MG63 (cell line): Measurements from ENCODE around the gene TBC1D8. TPM values are rescaled to one million over a fixed set of nuclear protein-coding genes. Genes with fewer than 3 reads are reported as not detected.
"Not testable (repeated sequence)": the region's sequence is repeated elsewhere in the genome, so short reads cannot be mapped to it uniquely, and the experiment has no call there.

Experiments used
- DNase-seq: peaks from one replicate; pipeline ENCODE4 v3.0.0-alpha.2; 2020
- H3K27me3 ChIP-seq: fragments of 250-450 bp; sonication (Bioruptor Pico); 2 replicates; pipeline ENCODE4 v1.5.1; 2020; ENCODE audit warnings: mild to moderate bottlenecking, moderate library complexity
- H3K36me3 ChIP-seq: fragments of 250-450 bp; sonication (Bioruptor Pico); 2 replicates; pipeline ENCODE4 v1.5.1; 2020; ENCODE audit warnings: mild to moderate bottlenecking, moderate library complexity
- H3K4me3 ChIP-seq: fragments of 250-450 bp; sonication (Bioruptor Pico); 2 replicates; pipeline ENCODE4 v1.5.1; 2020; ENCODE audit warnings: mild to moderate bottlenecking, moderate library complexity
- H3K9me3 ChIP-seq: fragments of 250-450 bp; sonication (Bioruptor Pico); 2 replicates; pipeline ENCODE4 v1.5.1; 2020; ENCODE audit warnings: mild to moderate bottlenecking, moderate library complexity
- total RNA-seq: library from RNA; depleted of rRNA; stranded (reverse); fragments of >200 nt; shearing (Covaris generic); gene quantifications from 2 replicates; pipeline ENCODE4 v1.2.3, GENCODE V29; 2014; ENCODE audit warnings: low replicate concordance

TBC1D8 gene
- total RNA-seq, 1 experiment from 2014 or later = 15.5 TPM

- Histone ChIP-seq H3K4me3 (no peak overlapping the region), H3K27me3 (no peaks in the 10 kb centered on the region), H3K36me3 (no peaks in the 10 kb centered on the region), H3K9me3 (peaks cover 8% of the 10 kb centered on the region)
- no peak for DNase-seq
Measured at GRCh38 chr2:101173707-101174295, 22.6 kb upstream of the TBC1D8 start.

GRCh38 chr2:101169822-101170221 is 18.6 kb upstream of the TBC1D8 start:
- not testable (repeated sequence) for DNase-seq

GRCh38 chr2:101168706-101169105 is 17.5 kb upstream of the TBC1D8 start:
- no peak for DNase-seq
- Histone ChIP-seq H3K36me3 (no peaks in the 10 kb centered on the region), H3K27me3 (no peaks in the 10 kb centered on the region), H3K9me3 (no peaks in the 10 kb centered on the region; the same call in none of the 2 replicates), H3K4me3 (no peak overlapping the region)

More at GRCh38 chr2:101169822-101170221, 18.6 kb upstream of the TBC1D8 start:
- not testable (repeated sequence) for H3K36me3 ChIP-seq, H3K27me3 ChIP-seq, H3K4me3 ChIP-seq, H3K9me3 ChIP-seq

GRCh38 chr2:101167532-101167931 is 16.4 kb upstream of the TBC1D8 start:
- H3K36me3 ChIP-seq, H3K4me3 ChIP-seq, H3K27me3 ChIP-seq, DNase-seq, H3K9me3 ChIP-seq: not testable (repeated sequence)

GRCh38 chr2:101164021-101164420 is 12.8 kb upstream of the TBC1D8 start:
- Histone ChIP-seq H3K27me3 (no peaks in the 10 kb centered on the region), H3K36me3 (no peaks in the 10 kb centered on the region), H3K9me3 (no peaks in the 10 kb centered on the region; the same call in 1 of the 2 replicates), H3K4me3 (no peak overlapping the region)
- no peak for DNase-seq

GRCh38 chr2:101162561-101163330 is 11.6 kb upstream of the TBC1D8 start:
- no peak for DNase-seq
- no peak overlapping the region for H3K4me3 ChIP-seq
- H3K9me3 ChIP-seq = no peaks in the 10 kb centered on the region; the same call in 1 of the 2 replicates
- H3K27me3 ChIP-seq = no peaks in the 10 kb centered on the region
- H3K36me3 ChIP-seq = no peaks in the 10 kb centered on the region

GRCh38 chr2:101161658-101162057 is 10.5 kb upstream of the TBC1D8 start:
- no peak for DNase-seq
- Histone ChIP-seq H3K4me3 (no peak overlapping the region), H3K9me3 (no peaks in the 10 kb centered on the region; the same call in 1 of the 2 replicates), H3K36me3 (no peaks in the 10 kb centered on the region), H3K27me3 (no peaks in the 10 kb centered on the region)

GRCh38 chr2:101160454-101160853 is 9.3 kb upstream of the TBC1D8 start:
- Histone ChIP-seq H3K36me3 (no peaks in the 10 kb centered on the region), H3K27me3 (no peaks in the 10 kb centered on the region), H3K9me3 (no peaks in the 10 kb centered on the region), H3K4me3 (no peak overlapping the region)
- DNase-seq = peak; percentile 80

GRCh38 chr2:101159526-101159925 is 8.3 kb upstream of the TBC1D8 start:
- DNase-seq = no peak
- H3K9me3 ChIP-seq = no peaks in the 10 kb centered on the region
- H3K36me3 ChIP-seq = no peaks in the 10 kb centered on the region
- no peak overlapping the region for H3K4me3 ChIP-seq
- no peaks in the 10 kb centered on the region for H3K27me3 ChIP-seq

- no peak for DNase-seq
- Histone ChIP-seq H3K9me3 (no peaks in the 10 kb centered on the region), H3K36me3 (no peaks in the 10 kb centered on the region), H3K4me3 (no peak overlapping the region), H3K27me3 (no peaks in the 10 kb centered on the region)
Measured at GRCh38 chr2:101157272-101157671, 6.1 kb upstream of the TBC1D8 start.

GRCh38 chr2:101153787-101154186 is 2.6 kb upstream of the TBC1D8 start:
- H3K27me3 ChIP-seq = no peaks in the 10 kb centered on the region
- no peak for DNase-seq
- no peaks in the 10 kb centered on the region for H3K36me3 ChIP-seq
- no peak overlapping the region for H3K4me3 ChIP-seq
- H3K9me3 ChIP-seq = no peaks in the 10 kb centered on the region

- no peak for DNase-seq
- no peaks in the 10 kb centered on the region for H3K27me3 ChIP-seq
- H3K9me3 ChIP-seq = no peaks in the 10 kb centered on the region
- peaks cover 2% of the 10 kb centered on the region for H3K36me3 ChIP-seq
- no peak overlapping the region for H3K4me3 ChIP-seq
Measured at GRCh38 chr2:101153077-101153707, 2.0 kb upstream of the TBC1D8 start.

- DNase-seq = peak; percentile 38
- Histone ChIP-seq H3K4me3 (peak overlapping the region; percentile 81), H3K27me3 (no peaks in the 10 kb centered on the region), H3K9me3 (no peaks in the 10 kb centered on the region), H3K36me3 (peaks cover 3% of the 10 kb centered on the region)
Measured at GRCh38 chr2:101152272-101153076, 1.3 kb upstream of the TBC1D8 start.

- DNase-seq = no peak
- H3K4me3 ChIP-seq = peak overlapping the region; percentile 81
- H3K36me3 ChIP-seq = peaks cover 6% of the 10 kb centered on the region
- no peaks in the 10 kb centered on the region for H3K9me3 ChIP-seq
- H3K27me3 ChIP-seq = no peaks in the 10 kb centered on the region
Measured at GRCh38 chr2:101151859-101152271, 683 bp upstream of the TBC1D8 start.

GRCh38 chr2:101150306-101151145 is 656 bp downstream of the TBC1D8 start:
- no peaks in the 10 kb centered on the region for H3K27me3 ChIP-seq
- DNase-seq = no peak
- H3K36me3 ChIP-seq = peaks cover 7% of the 10 kb centered on the region
- H3K4me3 ChIP-seq = peak overlapping the region; percentile 81
- no peaks in the 10 kb centered on the region for H3K9me3 ChIP-seq
